CD8-positive, alpha-beta memory T cell (primary cell): Measurements from ENCODE around the gene ZC3H8. TPM values are rescaled to one million over a fixed set of nuclear protein-coding genes. Genes with fewer than 3 reads are reported as not detected.

Source experiments
- CTCF ChIA-PET: fragments of 350-600 bp; sonication (Branson Sonifier 250); formaldehyde crosslinking; loops from one replicate; lab custom pipeline; 2021; ENCODE audit warnings: antibody characterized with exemption; lab: Charles Lee
- POLR2A ChIA-PET: fragments of 350-600 bp; sonication (Branson Sonifier 250); formaldehyde crosslinking; loops from one replicate; lab custom pipeline; 2021; ENCODE audit warnings: antibody characterized with exemption; lab: Charles Lee
- DNase-seq, 5 donors: peaks; one replicate each; pipeline versions ENCODE4 v3.0.0 to v3.0.0-alpha.2; 2020 to 2022; ENCODE audit warnings: mixed read lengths in 1 of 5
- H3K27ac ChIP-seq: one replicate; pipeline ENCODE4 v1.7.0; 2013; ENCODE audit warnings: low read depth, mild to moderate bottlenecking, low read length, moderate library complexity
- H3K27me3 ChIP-seq: 2 replicates; pipeline ENCODE4 v1.7.0; 2013; ENCODE audit warnings: low read length, mild to moderate bottlenecking; ENCODE audit not compliant: insufficient read depth, poor library complexity, severe bottlenecking
- H3K36me3 ChIP-seq: 2 replicates; pipeline ENCODE4 v1.7.0; 2013; ENCODE audit warnings: mild to moderate bottlenecking, low read length, moderate library complexity; ENCODE audit not compliant: insufficient read depth
- H3K4me1 ChIP-seq: 2 replicates; pipeline ENCODE4 v1.7.0; 2013; ENCODE audit warnings: mild to moderate bottlenecking, low read length, moderate library complexity; ENCODE audit not compliant: insufficient read depth
- H3K4me3 ChIP-seq: 2 replicates; pipeline ENCODE4 v1.7.0; 2013; ENCODE audit warnings: mild to moderate bottlenecking, low read length
- H3K9me3 ChIP-seq: 2 replicates; pipeline ENCODE4 v1.7.0; 2013; ENCODE audit warnings: mild to moderate bottlenecking, low read length
- H3K27ac Mint-ChIP-seq, 8 donors: one replicate each; pipeline ENCODE4 v1.8.0; 2020 to 2021; ENCODE audit warnings: mixed read lengths in 8 of 8, mild to moderate bottlenecking in 6 of 8, inconsistent platforms in 3 of 8, moderate library complexity in 3 of 8
- H3K27me3 Mint-ChIP-seq, 2 donors: one replicate each; pipeline ENCODE4 v1.8.0; 2020 to 2021; ENCODE audit warnings: mixed read lengths in 2 of 2, mild to moderate bottlenecking in 1 of 2, moderate library complexity in 1 of 2
- H3K36me3 Mint-ChIP-seq, 3 donors: one replicate each; pipeline ENCODE4 v1.8.0; 2020 to 2021; ENCODE audit warnings: mixed read lengths in 3 of 3, inconsistent platforms in 1 of 3, mild to moderate bottlenecking in 1 of 3
- H3K4me1 Mint-ChIP-seq, 3 donors: one replicate each; pipeline ENCODE4 v1.8.0; 2020 to 2021; ENCODE audit warnings: mixed read lengths in 3 of 3, inconsistent platforms in 1 of 3, mild to moderate bottlenecking in 1 of 3
- H3K4me3 Mint-ChIP-seq, 7 donors: one replicate each; pipeline ENCODE4 v1.8.0; 2020 to 2021; ENCODE audit warnings: mixed read lengths in 7 of 7, mild to moderate bottlenecking in 6 of 7, moderate library complexity in 4 of 7, inconsistent platforms in 2 of 7
- H3K9me3 Mint-ChIP-seq, 5 donors: one replicate each; pipeline ENCODE4 v1.8.0; 2020 to 2022; ENCODE audit warnings: mixed read lengths in 5 of 5, mild to moderate bottlenecking in 3 of 5, moderate library complexity in 2 of 5, inconsistent platforms in 1 of 5
- polyA plus RNA-seq: library from polyadenylated mRNA; unstranded; fragments of 300-500 nt; fragmentation: Illumina TruSeq; gene quantifications from one replicate; pipeline ENCODE4 v1.2.3, GENCODE V29; 2021
- total RNA-seq, 2 experiments: library from RNA; stranded (reverse); gene quantifications; one replicate each; pipeline ENCODE4 v1.2.3, GENCODE V29; 2021

ZC3H8 gene
- total and polyA plus RNA-seq, 3 experiments from 2014 or later = 13.4 to 32.0 (median 29.7) TPM

DNA sequence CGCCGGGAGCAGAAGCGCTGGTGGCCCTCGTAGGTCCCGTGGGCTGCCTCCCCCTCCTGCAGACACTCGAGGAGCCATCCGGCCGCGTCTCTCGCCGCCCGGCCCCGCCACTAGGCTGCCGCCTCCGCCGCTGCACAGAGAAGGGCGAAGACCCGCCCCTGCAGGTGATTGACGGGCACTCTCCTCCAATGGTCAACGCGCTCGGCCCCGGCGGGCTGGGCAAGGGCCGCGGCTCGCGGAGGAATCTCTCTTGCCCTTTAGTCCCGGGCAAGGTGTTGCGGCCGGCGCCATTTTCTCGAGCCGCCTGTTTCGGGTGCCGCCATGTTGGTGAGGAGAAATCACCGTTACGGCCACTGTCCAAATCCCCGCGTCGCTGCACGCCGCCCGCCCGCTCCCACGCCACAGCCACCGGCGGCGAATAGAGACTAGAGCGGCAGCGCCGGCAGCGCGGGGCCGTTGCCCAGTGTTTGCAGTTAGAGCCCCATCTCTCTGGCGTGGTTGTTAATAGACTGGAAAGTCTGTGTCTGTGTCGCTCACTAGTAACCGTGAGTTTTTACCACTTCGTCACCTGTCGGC, 20.6 kb upstream of the ZC3H8 start, which contains the start of gene ZC3H6:
Gene ZC3H6, plus strand, starts transcription at position 287 of the 576 bp plus-strand sequence. CDS start 398 bp downstream, outside the sequence.
- Mint-ChIP-seq H3K9me3 (no peaks in the 10 kb centered on the region), H3K36me3 (peaks cover 0 to 8% (median 0%) of the 10 kb centered on the region in 3 donors), H3K27ac (peak within 1 kb of the TSS; percentile 98 to 100 (median 99)), H3K27me3 (peaks cover 0 to 5% of the 10 kb centered on the region in 2 donors), H3K4me3 (peak within 1 kb of the TSS; percentile 92 to 100 (median 95)), H3K4me1 (peaks cover 20 to 37% (median 27%) of the 10 kb centered on the region in 3 donors)
- DNase-seq = peak; percentile 98 to 100 (median 99)
- Histone ChIP-seq H3K27ac (peak within 1 kb of the TSS; percentile 100), H3K4me3 (peak within 1 kb of the TSS; percentile 98), H3K36me3 (no peaks in the 10 kb centered on the region), H3K9me3 (no peaks in the 10 kb centered on the region), H3K4me1 (peaks cover 19% of the 10 kb centered on the region), H3K27me3 (no peaks in the 10 kb centered on the region)
- POLR2A ChIA-PET = interaction anchor here (0.6 to 1.2 kb wide), 3 partner anchors 9 to 260 kb away, joined by 4 to 15 read pairs (median 5); partner anchors contain the start of gene ZC3H8
- CTCF ChIA-PET = interaction anchor here (1.0 to 3.6 kb wide), 3 partner anchors 10 to 20 kb away, joined by 3 to 21 read pairs (median 4); partner anchors contain the start of gene ZC3H8

- Mint-ChIP-seq H3K9me3 (peaks cover 0 to 3% (median 0%) of the 10 kb centered on the region in 5 donors), H3K36me3 (peaks cover under 1 to 8% (median 3%) of the 10 kb centered on the region in 3 donors), H3K4me3 (peak overlapping the region in 3 of 7 donors; percentile 27 to 54 (median 44)), H3K27ac (peak overlapping the region in 4 of 8 donors; percentile 4 to 100 (median 12)), H3K27me3 (peaks cover 0 to 5% of the 10 kb centered on the region in 2 donors), H3K4me1 (peaks cover 13 to 24% (median 19%) of the 10 kb centered on the region in 3 donors)
- no peak overlapping the region for H3K4me3 ChIP-seq
- CTCF ChIA-PET = interaction anchor here (3.6 kb wide), 1 partner anchor 13 kb away, joined by 21 read pairs; no protein-coding TSS in a partner anchor
- no peaks in the 10 kb centered on the region for H3K9me3 ChIP-seq
- no peaks in the 10 kb centered on the region for H3K36me3 ChIP-seq
- POLR2A ChIA-PET = interaction anchor here (1.0 kb wide), 1 partner anchor 19 kb away, joined by 5 read pairs; the partner anchor contains the start of gene ZC3H8
- H3K27ac ChIP-seq = peak overlapping the region; percentile 43
- peaks cover 19% of the 10 kb centered on the region for H3K4me1 ChIP-seq
- H3K27me3 ChIP-seq = no peaks in the 10 kb centered on the region
- DNase-seq = no peak
These were observed 18.5 kb upstream of the ZC3H8 start for GRCh38 chr2:112273349-112273748.

DNA sequence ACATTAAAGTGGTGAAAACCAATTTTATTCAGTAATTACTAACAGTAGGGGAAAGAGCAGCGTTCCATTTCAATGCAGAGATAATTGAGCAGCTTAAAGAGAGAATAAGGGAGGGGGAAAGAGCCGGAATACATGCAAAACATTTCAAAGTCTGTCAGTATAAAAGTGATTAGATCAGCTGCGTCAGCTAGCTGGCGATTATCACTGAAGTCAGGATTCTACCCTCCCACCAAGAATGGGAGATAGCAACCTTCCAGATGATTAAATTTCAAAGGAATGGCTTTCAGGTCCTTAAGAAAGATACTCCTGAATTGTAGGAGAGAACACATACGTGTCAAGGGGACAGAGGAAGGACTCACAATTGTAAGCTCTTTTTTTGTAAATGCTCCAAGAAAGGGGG, 17.8 kb upstream of the ZC3H8 start:
- Histone ChIP-seq H3K27me3 (no peaks in the 10 kb centered on the region), H3K4me3 (no peak overlapping the region), H3K4me1 (peaks cover 14% of the 10 kb centered on the region), H3K27ac (peak overlapping the region; percentile 43), H3K9me3 (no peaks in the 10 kb centered on the region), H3K36me3 (no peaks in the 10 kb centered on the region)
- Mint-ChIP-seq H3K4me1 (peaks cover 12 to 19% (median 13%) of the 10 kb centered on the region in 3 donors), H3K36me3 (peaks cover 2 to 7% (median 6%) of the 10 kb centered on the region in 3 donors), H3K27ac (peak overlapping the region in 1 of 8 donors; percentile 100), H3K27me3 (peaks cover 0 to 5% of the 10 kb centered on the region in 2 donors), H3K9me3 (peaks cover 0 to 6% (median 0%) of the 10 kb centered on the region in 5 donors), H3K4me3 (peak overlapping the region in 1 of 7 donors; percentile 54)
- ChIA-PET CTCF (interaction anchor here (3.6 kb wide), 1 partner anchor 13 kb away, joined by 21 read pairs; no protein-coding TSS in a partner anchor), POLR2A (no interaction called here)
- no peak for DNase-seq

GRCh38 chr2:112268547-112268946, 13.7 kb upstream of the ZC3H8 start:
- no peaks in the 10 kb centered on the region for H3K36me3 ChIP-seq
- no peaks in the 10 kb centered on the region for H3K9me3 ChIP-seq
- no peaks in the 10 kb centered on the region for H3K4me1 ChIP-seq
- Mint-ChIP-seq H3K27ac (peak overlapping the region in 1 of 8 donors; percentile 23), H3K4me1 (peaks cover 0 to 2% (median 0%) of the 10 kb centered on the region in 3 donors), H3K4me3 (no peak overlapping the region), H3K27me3 (no peaks in the 10 kb centered on the region), H3K36me3 (peaks cover 0 to 6% (median 2%) of the 10 kb centered on the region in 3 donors), H3K9me3 (peaks cover 0 to 6% (median 0%) of the 10 kb centered on the region in 5 donors)
- ChIA-PET POLR2A (no interaction called here), CTCF (interaction anchor here (1.8 kb wide), 1 partner anchor 9 kb away, joined by 5 read pairs; no protein-coding TSS in a partner anchor)
- H3K27ac ChIP-seq = no peak overlapping the region
- no peak overlapping the region for H3K4me3 ChIP-seq
- H3K27me3 ChIP-seq = no peaks in the 10 kb centered on the region
- DNase-seq = no peak

- peaks cover 0 to 3% (median 0%) of the 10 kb centered on the region in 5 donors for H3K9me3 Mint-ChIP-seq
These were observed 8.0 kb upstream of the ZC3H8 start for GRCh38 chr2:112262876-112263275.

DNA sequence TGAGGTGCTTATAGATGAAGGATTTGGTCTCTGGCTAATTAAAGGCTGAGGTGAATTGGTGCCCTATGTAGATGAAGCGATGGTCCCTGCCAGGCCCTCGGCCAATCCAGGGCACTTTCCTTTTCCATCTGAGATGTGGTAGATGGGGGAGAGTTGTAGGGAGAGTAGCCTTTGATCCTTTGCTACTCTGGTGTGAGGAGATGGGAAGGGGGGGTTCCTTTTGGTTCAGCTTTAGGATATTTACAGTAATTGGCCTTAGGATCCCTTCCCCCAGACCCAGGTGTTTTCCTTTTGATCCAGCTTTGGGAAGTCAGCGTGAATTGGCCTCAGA, 5.4 kb upstream of the ZC3H8 start:
- H3K4me1 ChIP-seq = peaks cover 12% of the 10 kb centered on the region
- Mint-ChIP-seq H3K9me3 (peaks cover 0 to 3% (median 0%) of the 10 kb centered on the region in 5 donors), H3K4me3 (no peak overlapping the region), H3K27me3 (peaks cover 0 to 9% of the 10 kb centered on the region in 2 donors), H3K4me1 (peaks cover 6 to 9% (median 7%) of the 10 kb centered on the region in 3 donors), H3K36me3 (no peaks in the 10 kb centered on the region), H3K27ac (no peak overlapping the region)
- H3K9me3 ChIP-seq = no peaks in the 10 kb centered on the region
- H3K4me3 ChIP-seq = no peak overlapping the region
- no peak for DNase-seq
- ChIA-PET CTCF (interaction anchor here (1.0 to 2.8 kb wide), 5 partner anchors 13 to 281 kb away, joined by 3 to 21 read pairs (median 3); no protein-coding TSS in a partner anchor), POLR2A (interaction anchor here (1.5 kb wide), 1 partner anchor 14 kb away, joined by 7 read pairs; no protein-coding TSS in a partner anchor)
- H3K27ac ChIP-seq = no peak overlapping the region
- no peaks in the 10 kb centered on the region for H3K27me3 ChIP-seq
- H3K36me3 ChIP-seq = no peaks in the 10 kb centered on the region

More at GRCh38 chr2:112262876-112263275, 8.0 kb upstream of the ZC3H8 start:
- no peak overlapping the region for H3K27ac Mint-ChIP-seq
- H3K36me3 ChIP-seq = no peaks in the 10 kb centered on the region
- no peak overlapping the region for H3K4me3 ChIP-seq
- no peak overlapping the region for H3K27ac ChIP-seq
- no peak overlapping the region for H3K4me3 Mint-ChIP-seq
- no peaks in the 10 kb centered on the region for H3K9me3 ChIP-seq
- H3K4me1 Mint-ChIP-seq = peaks cover 6 to 9% (median 7%) of the 10 kb centered on the region in 3 donors
- peaks cover 0 to 9% of the 10 kb centered on the region in 2 donors for H3K27me3 Mint-ChIP-seq
- CTCF ChIA-PET = no interaction called here
- peaks cover 6% of the 10 kb centered on the region for H3K4me1 ChIP-seq
- H3K27me3 ChIP-seq = no peaks in the 10 kb centered on the region
- no peak for DNase-seq
- no peaks in the 10 kb centered on the region for H3K36me3 Mint-ChIP-seq
- POLR2A ChIA-PET = no interaction called here

DNA sequence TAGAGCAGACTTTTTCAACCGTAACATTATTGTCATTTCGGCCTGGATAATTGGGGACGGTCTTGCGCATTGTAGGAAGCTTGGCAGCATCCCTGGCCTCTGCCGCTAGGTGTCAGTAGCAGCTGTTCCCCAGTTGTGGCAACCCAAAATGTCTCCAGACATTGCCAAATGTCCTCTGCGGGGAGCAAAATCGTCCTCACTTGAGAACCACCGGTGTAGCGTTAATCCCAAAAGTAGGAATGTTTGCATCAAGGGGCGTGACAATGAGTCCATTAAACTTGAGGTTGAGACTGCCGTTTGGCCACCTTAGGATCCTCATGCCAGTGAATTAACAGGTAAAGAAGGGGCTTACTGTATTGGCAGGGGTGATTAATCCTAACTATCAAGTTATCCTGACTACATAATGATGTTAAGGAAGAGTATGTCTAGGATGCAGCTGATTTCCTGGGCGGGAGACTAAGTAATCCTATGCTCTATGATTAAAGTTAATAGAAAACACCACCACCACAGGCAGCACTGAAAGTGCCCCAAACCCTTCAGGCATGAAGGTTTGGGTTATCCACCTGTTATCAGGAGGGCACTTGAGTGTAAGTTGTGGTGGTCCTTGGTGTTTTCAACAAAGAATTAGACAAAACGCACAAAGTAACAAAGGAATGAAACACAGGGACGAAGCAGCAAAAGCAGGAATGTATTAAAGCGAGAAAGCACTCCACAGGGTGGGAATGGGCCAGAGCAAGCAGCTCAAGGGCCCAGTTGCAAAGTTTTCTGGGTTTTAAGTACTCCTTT, 4.9 kb upstream of the ZC3H8 start:
- peak; percentile 71 to 87 (median 75) for DNase-seq
- peaks cover 0 to 1% (median 0%) of the 10 kb centered on the region in 3 donors for H3K36me3 Mint-ChIP-seq
- Histone ChIP-seq H3K27ac (no peak overlapping the region), H3K4me1 (peaks cover 13% of the 10 kb centered on the region), H3K36me3 (no peaks in the 10 kb centered on the region), H3K4me3 (peak overlapping the region; percentile 28), H3K9me3 (no peaks in the 10 kb centered on the region), H3K27me3 (no peaks in the 10 kb centered on the region)
- peak overlapping the region; percentile 11 to 81 (median 70) for H3K4me3 Mint-ChIP-seq
- peaks cover 6 to 9% (median 7%) of the 10 kb centered on the region in 3 donors for H3K4me1 Mint-ChIP-seq
- POLR2A ChIA-PET = interaction anchor here (1.5 kb wide), 1 partner anchor 15 kb away, joined by 7 read pairs; no protein-coding TSS in a partner anchor
- H3K27ac Mint-ChIP-seq = peak overlapping the region in 6 of 8 donors; percentile 9 to 93 (median 78)
- peaks cover 0 to 9% of the 10 kb centered on the region in 2 donors for H3K27me3 Mint-ChIP-seq
- peaks cover 0 to 3% (median 0%) of the 10 kb centered on the region in 5 donors for H3K9me3 Mint-ChIP-seq
- CTCF ChIA-PET = interaction anchor here (0.9 to 2.8 kb wide), 7 partner anchors 9 to 282 kb away, joined by 3 to 21 read pairs (median 5); no protein-coding TSS in a partner anchor
